ENCODE data around the gene HSF5. TPM values are rescaled to one million over a fixed set of nuclear protein-coding genes. Genes with fewer than 3 reads are reported as not detected.

HSF5 gene
- total and polyA plus RNA-seq, 2 donors (not counting 3 experiments of a cell fraction or from before 2014, with no cell fraction given): 0.03 TPM; not detected in 1

DNA sequence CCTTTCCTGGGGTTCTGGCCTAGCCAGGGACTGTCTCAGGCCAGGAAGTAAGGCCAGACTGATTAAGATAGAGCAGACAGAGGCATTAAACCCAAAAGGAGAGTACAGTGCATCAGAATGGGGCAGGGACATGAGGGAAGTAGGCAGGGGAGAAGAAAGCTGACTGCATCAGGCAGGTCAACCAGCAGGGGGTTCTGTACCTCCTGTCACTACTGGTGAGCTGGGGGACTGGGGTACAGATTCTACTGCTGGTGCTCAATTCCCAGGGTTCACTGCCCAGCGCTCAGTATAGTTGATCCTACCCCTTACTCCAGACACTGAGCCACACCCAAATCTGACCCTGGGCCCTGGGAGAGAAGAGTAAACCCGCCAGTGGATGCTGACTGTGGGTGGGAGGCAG is 39.1 kb upstream of the HSF5 start:
- intact Hi-C loops (cut with micrococcal nuclease): loop anchor here (10.0 kb wide), 1 partner anchor 1443 kb away; the partner anchor contains the start of gene AKAP1
- H3K4me2 ChIP-seq (ENCODE audit: insufficient read depth, low read length): no peak overlapping the region

More for the DNA sequence above, 39.1 kb upstream of the HSF5 start:
- H3K36me3 ChIP-seq (ENCODE audit: control insufficient read depth in 2 of 2, extremely low read depth in 1 of 2, insufficient read depth in 2 of 2, low read length in 2 of 2): no peaks in the 10 kb centered on the region
- TF ChIP-seq POLR2A (IDR thresholded peaks at IDR 0.05; ENCODE audit: low read depth, low read length) (no peak), FOS (IDR thresholded peaks at IDR 0.05; ENCODE audit: borderline replicate concordance, insufficient read depth, low read length) (no peak), EZH2 (IDR thresholded peaks at IDR 0.05; ENCODE audit: borderline replicate concordance, low read depth, low read length, severe bottlenecking) (no peak), MYC (IDR thresholded peaks at IDR 0.05; ENCODE audit: low read depth, low read length) (no peak), POLR2AphosphoS5 (IDR thresholded peaks at IDR 0.05; ENCODE audit: insufficient read depth, low read depth, low read length) (no peak)
- TF ChIP-seq, protein P1, sequence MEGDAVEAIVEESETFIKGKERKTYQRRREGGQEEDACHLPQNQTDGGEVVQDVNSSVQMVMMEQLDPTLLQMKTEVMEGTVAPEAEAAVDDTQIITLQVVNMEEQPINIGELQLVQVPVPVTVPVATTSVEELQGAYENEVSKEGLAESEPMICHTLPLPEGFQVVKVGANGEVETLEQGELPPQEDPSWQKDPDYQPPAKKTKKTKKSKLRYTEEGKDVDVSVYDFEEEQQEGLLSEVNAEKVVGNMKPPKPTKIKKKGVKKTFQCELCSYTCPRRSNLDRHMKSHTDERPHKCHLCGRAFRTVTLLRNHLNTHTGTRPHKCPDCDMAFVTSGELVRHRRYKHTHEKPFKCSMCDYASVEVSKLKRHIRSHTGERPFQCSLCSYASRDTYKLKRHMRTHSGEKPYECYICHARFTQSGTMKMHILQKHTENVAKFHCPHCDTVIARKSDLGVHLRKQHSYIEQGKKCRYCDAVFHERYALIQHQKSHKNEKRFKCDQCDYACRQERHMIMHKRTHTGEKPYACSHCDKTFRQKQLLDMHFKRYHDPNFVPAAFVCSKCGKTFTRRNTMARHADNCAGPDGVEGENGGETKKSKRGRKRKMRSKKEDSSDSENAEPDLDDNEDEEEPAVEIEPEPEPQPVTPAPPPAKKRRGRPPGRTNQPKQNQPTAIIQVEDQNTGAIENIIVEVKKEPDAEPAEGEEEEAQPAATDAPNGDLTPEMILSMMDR (IDR thresholded peaks at IDR 0.05; ENCODE audit: extremely low read depth in 1 of 2, insufficient read depth in 1 of 2, low read depth in 1 of 2, low read length in 2 of 2): peak in 1 of 2 donors; percentile 17
- TF ChIP-seq, protein P2, sequence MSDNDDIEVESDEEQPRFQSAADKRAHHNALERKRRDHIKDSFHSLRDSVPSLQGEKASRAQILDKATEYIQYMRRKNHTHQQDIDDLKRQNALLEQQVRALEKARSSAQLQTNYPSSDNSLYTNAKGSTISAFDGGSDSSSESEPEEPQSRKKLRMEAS (IDR thresholded peaks at IDR 0.05; ENCODE audit: insufficient read depth, insufficient read length): no peak
- no peak overlapping the region for H2AFZ ChIP-seq (ENCODE audit: low read depth, low read length)
- no peaks in the 10 kb centered on the region for H3K9me3 ChIP-seq (replicated peaks; ENCODE audit: control insufficient read depth, insufficient read depth, low read length)
- dilution Hi-C loops (cut with MboI; ENCODE audit: extremely low pct_ligation_motif_present, low sequenced_read_pairs): no loop called here
- H4K20me1 ChIP-seq (replicated peaks; ENCODE audit: control insufficient read depth, extremely low read depth, insufficient read depth, low read length): no peaks in the 10 kb centered on the region
- no TSS peak for BruUV-seq (replicated peaks)
- no peak overlapping the region for H3K27ac ChIP-seq (ENCODE audit: insufficient read depth, low read depth, low read length)
- H3K27me3 ChIP-seq (ENCODE audit: control insufficient read depth in 2 of 2, insufficient read depth in 2 of 2, low read length in 2 of 2): no peaks in the 10 kb centered on the region
- ChIA-PET CTCF (interaction anchor here (1.4 to 2.0 kb wide), 4 partner anchors 9 to 478 kb away, joined by 5 to 9 read pairs (median 6); partner anchors contain the start of gene MTMR4), POLR2A (interaction anchor here (2.2 kb wide), 1 partner anchor 104 kb away, joined by 11 read pairs; no protein-coding TSS in a partner anchor)
- no peaks in the 10 kb centered on the region for H3K9me1 ChIP-seq (replicated peaks; ENCODE audit: control insufficient read depth, extremely low read depth, insufficient read depth, low read length)
- no peak overlapping the region for H3K9ac ChIP-seq (replicated peaks; ENCODE audit: extremely low read depth, insufficient read depth, low read length)
- DNase-seq (ENCODE audit: low read depth, low spot score): no peak
- H3K79me2 ChIP-seq (ENCODE audit: control insufficient read depth, insufficient read depth, low read length): no peaks in the 10 kb centered on the region
- no peak overlapping the region for H3K4me3 ChIP-seq (replicated peaks in 1 of 3; ENCODE audit: insufficient read depth in 1 of 3, low read depth in 1 of 3, low read length in 3 of 3)
- no peak for FAIRE-seq
- H3K4me1 ChIP-seq (ENCODE audit: control insufficient read depth, extremely low read depth, insufficient read depth, low read length): peaks cover 26% of the 10 kb centered on the region
